Kidney epithelial cell (primary cell): ENCODE results near the gene SGSM2. TPM values are rescaled to one million over a fixed set of nuclear protein-coding genes. Genes with fewer than 3 reads are reported as not detected.

Experiments
- DNase-seq: peaks from one replicate; pipeline ENCODE4 v3.0.0-alpha.2; 2010; ENCODE audit warnings: low read depth
- H3K27me3 ChIP-seq: 2 replicates; pipeline ENCODE4 v1.6.0; 2011; ENCODE audit warnings: low read length; ENCODE audit not compliant: control insufficient read depth, insufficient read depth
- H3K36me3 ChIP-seq: 2 replicates; pipeline ENCODE4 v1.5.1; 2011; ENCODE audit warnings: low read length; ENCODE audit not compliant: control insufficient read depth, insufficient read depth
- H3K4me3 ChIP-seq: 2 replicates; pipeline ENCODE4 v1.5.1; 2011; ENCODE audit warnings: low read depth, mild to moderate bottlenecking, control low read depth, low read length
- CTCF ChIP-seq: IDR thresholded peaks from 2 replicates; pipeline ENCODE4 v1.5.1; 2011; ENCODE audit warnings: mild to moderate bottlenecking, moderate library complexity, low read length, control low read depth, inconsistent platforms; ENCODE audit not compliant: insufficient read depth, poor library complexity, severe bottlenecking
- total RNA-seq: library from RNA; depleted of rRNA; stranded (reverse); fragments of >200 nt; gene quantifications from 2 replicates; pipeline ENCODE4 v1.2.3, GENCODE V29; 2015

Gene SGSM2
- total RNA-seq, 1 donor from 2014 or later: 24.7 TPM

DNA sequence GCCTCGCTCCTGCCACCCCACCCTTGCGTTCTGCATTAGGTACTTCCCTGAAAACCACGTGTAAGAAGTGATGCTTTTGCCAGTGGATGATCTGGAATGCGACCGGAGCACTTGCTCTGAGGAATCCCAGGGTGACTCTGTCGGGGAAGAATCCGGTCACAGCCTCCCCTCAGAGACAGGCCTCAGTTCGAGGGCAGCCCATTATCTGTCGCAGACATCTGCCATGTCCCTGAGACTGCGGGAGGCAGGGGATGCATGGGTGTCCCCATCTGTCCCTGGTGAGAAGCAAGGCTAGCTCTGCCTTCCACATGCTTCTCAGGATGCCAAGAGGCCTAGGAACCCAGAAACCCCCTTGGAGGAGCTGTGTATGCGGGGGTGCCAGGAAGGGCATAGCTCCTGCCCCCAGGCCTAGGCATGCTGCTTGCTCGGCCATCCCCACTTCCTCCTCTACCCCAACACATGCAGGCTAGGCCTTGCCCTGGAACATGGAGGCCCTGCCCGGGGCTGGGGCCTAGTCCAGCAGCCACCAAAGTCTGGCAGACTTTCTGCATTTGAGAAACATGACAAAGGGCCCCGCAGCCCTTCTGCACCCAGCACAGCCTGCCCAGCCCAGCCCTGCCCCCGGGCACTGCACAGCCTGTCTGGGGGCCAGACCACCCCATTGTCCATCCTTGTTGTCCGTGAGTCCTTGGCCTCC lies 43.1 kb downstream of the SGSM2 start:
- Histone ChIP-seq H3K4me3 (no peak overlapping the region), H3K27me3 (no peaks in the 10 kb centered on the region), H3K36me3 (peaks cover 1% of the 10 kb centered on the region)
- no peak for DNase-seq
- no peak for TF ChIP-seq CTCF

DNA sequence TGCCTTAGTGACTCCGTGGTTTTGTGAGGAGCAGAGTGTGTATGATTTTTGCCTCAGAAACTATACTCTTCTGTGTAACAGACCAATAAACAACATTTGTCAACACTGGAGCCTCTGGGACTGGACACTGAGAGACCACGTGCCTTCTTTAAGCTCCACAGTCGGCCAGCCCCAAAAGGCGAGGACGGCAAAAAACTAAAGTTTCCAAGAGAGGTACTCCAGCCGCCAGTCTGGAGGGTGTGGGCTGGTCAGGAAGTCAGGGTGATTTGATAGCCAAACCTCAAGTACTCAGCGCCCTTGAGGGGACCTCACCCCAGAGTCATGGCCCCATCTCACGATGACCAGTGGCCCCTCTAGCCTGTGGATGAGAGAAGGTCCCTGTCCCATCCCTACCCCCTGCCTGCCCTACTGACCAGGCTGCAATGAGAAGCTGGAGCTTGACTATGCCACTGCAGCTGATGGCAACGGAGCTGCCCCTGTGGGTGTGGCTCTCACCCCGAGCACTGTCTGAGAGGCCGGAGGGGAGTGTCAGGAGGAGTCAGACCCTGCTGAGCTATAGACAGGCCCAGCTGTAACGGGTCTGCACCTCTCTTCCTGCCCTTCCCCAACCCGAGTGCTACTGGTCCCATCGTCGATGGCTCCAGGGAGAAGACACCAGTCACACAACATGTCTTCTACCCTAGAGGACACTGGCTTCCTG lies 43.8 kb downstream of the SGSM2 start:
- H3K36me3 ChIP-seq: peaks cover 4% of the 10 kb centered on the region
- H3K4me3 ChIP-seq: no peak overlapping the region
- H3K27me3 ChIP-seq: no peaks in the 10 kb centered on the region
- no peak for DNase-seq
- no peak for TF ChIP-seq CTCF

GRCh38 chr17:2383628-2384167 lies 46.4 kb downstream of the SGSM2 start:
- no peak for DNase-seq
- H3K27me3 ChIP-seq: no peaks in the 10 kb centered on the region
- no peak overlapping the region for H3K4me3 ChIP-seq
- TF ChIP-seq CTCF: no peak
- H3K36me3 ChIP-seq: peaks cover 4% of the 10 kb centered on the region

GRCh38 chr17:2384439-2385127 lies 47.3 kb downstream of the SGSM2 start:
- H3K27me3 ChIP-seq: no peaks in the 10 kb centered on the region
- H3K36me3 ChIP-seq: peaks cover 5% of the 10 kb centered on the region
- no peak for DNase-seq

More at GRCh38 chr17:2384439-2385127, 47.3 kb downstream of the SGSM2 start:
- H3K4me3 ChIP-seq: no peak overlapping the region
- no peak for TF ChIP-seq CTCF
